T-helper 2 cell treated with Interferon-gamma antibody and Interleukin-4, amounts not matched to agents 5 μg/mL and 100 μg/mL, for 36 hours (primary cell): ENCODE measurements around the gene SEH1L.

Experiments
- DNase-seq: peaks from one replicate; pipeline ENCODE4 v3.0.0; 2021; ENCODE audit warnings: low spot score
- H3K27ac Mint-ChIP-seq: one replicate; pipeline ENCODE4 v1.8.0; 2021; ENCODE audit warnings: mild to moderate bottlenecking, mixed read lengths
- H3K27me3 Mint-ChIP-seq: one replicate; pipeline ENCODE4 v1.8.0; 2021; ENCODE audit warnings: low read depth, mixed read lengths
- H3K36me3 Mint-ChIP-seq: one replicate; pipeline ENCODE4 v1.8.0; 2021; ENCODE audit warnings: low read depth, mixed read lengths
- H3K4me1 Mint-ChIP-seq: one replicate; pipeline ENCODE4 v1.8.0; 2021; ENCODE audit warnings: low read depth, mixed read lengths
- H3K4me3 Mint-ChIP-seq: one replicate; pipeline ENCODE4 v1.8.0; 2022; ENCODE audit warnings: mild to moderate bottlenecking, moderate library complexity, mixed read lengths
- H3K9me3 Mint-ChIP-seq: one replicate; pipeline ENCODE4 v1.8.0; 2021; ENCODE audit warnings: mixed read lengths

Gene SEH1L

GRCh38 chr18:13018374-13018773 is 70.6 kb downstream of the SEH1L start:
- Mint-ChIP-seq H3K36me3 (peaks cover 76% of the 10 kb centered on the region), H3K27ac (no peak overlapping the region), H3K4me3 (no peak overlapping the region), H3K4me1 (peaks cover 27% of the 10 kb centered on the region), H3K9me3 (peaks cover 12% of the 10 kb centered on the region), H3K27me3 (no peaks in the 10 kb centered on the region)
- no peak for DNase-seq

- H3K9me3 Mint-ChIP-seq, result peaks cover 12% of the 10 kb centered on the region
- H3K4me3 Mint-ChIP-seq, result no peak overlapping the region
- no peaks in the 10 kb centered on the region for H3K27me3 Mint-ChIP-seq
- DNase-seq, result no peak
- H3K4me1 Mint-ChIP-seq, result peaks cover 27% of the 10 kb centered on the region
- H3K36me3 Mint-ChIP-seq, result peaks cover 80% of the 10 kb centered on the region
- H3K27ac Mint-ChIP-seq, result peak overlapping the region; percentile 50
These were observed 71.5 kb downstream of the SEH1L start for GRCh38 chr18:13019301-13019700.

- H3K36me3 Mint-ChIP-seq, result peaks cover 79% of the 10 kb centered on the region
- H3K4me3 Mint-ChIP-seq, result no peak overlapping the region
- H3K27me3 Mint-ChIP-seq, result no peaks in the 10 kb centered on the region
- peaks cover 26% of the 10 kb centered on the region for H3K4me1 Mint-ChIP-seq
- DNase-seq, result no peak
- peaks cover 12% of the 10 kb centered on the region for H3K9me3 Mint-ChIP-seq
- no peak overlapping the region for H3K27ac Mint-ChIP-seq
These were observed 74.8 kb downstream of the SEH1L start for GRCh38 chr18:13022644-13023043.

GRCh38 chr18:13025233-13025632 is 77.4 kb downstream of the SEH1L start:
- Mint-ChIP-seq H3K4me3 (no peak overlapping the region), H3K27me3 (no peaks in the 10 kb centered on the region), H3K27ac (no peak overlapping the region), H3K9me3 (peaks cover 12% of the 10 kb centered on the region), H3K36me3 (peaks cover 70% of the 10 kb centered on the region), H3K4me1 (peaks cover 14% of the 10 kb centered on the region)
- no peak for DNase-seq

GRCh38 chr18:13026583-13027270 is 78.9 kb downstream of the SEH1L start:
- peaks cover 9% of the 10 kb centered on the region for H3K4me1 Mint-ChIP-seq
- H3K36me3 Mint-ChIP-seq, result peaks cover 66% of the 10 kb centered on the region
- peak overlapping the region; percentile 4 for H3K27ac Mint-ChIP-seq

GRCh38 chr18:13028869-13029268 is 81.1 kb downstream of the SEH1L start:
- Mint-ChIP-seq H3K36me3 (peaks cover 63% of the 10 kb centered on the region), H3K9me3 (no peaks in the 10 kb centered on the region), H3K4me1 (peaks cover 13% of the 10 kb centered on the region), H3K27ac (no peak overlapping the region), H3K4me3 (no peak overlapping the region), H3K27me3 (no peaks in the 10 kb centered on the region)
- no peak for DNase-seq

More at GRCh38 chr18:13026583-13027270, 78.9 kb downstream of the SEH1L start:
- H3K27me3 Mint-ChIP-seq, result no peaks in the 10 kb centered on the region
- DNase-seq, result no peak
- H3K4me3 Mint-ChIP-seq, result no peak overlapping the region
- H3K9me3 Mint-ChIP-seq, result peaks cover 12% of the 10 kb centered on the region

GRCh38 chr18:13032173-13032572 is 84.4 kb downstream of the SEH1L start:
- Mint-ChIP-seq H3K36me3 (peaks cover 56% of the 10 kb centered on the region), H3K4me3 (no peak overlapping the region), H3K9me3 (no peaks in the 10 kb centered on the region), H3K27ac (peak overlapping the region; percentile 16), H3K4me1 (peaks cover 10% of the 10 kb centered on the region), H3K27me3 (no peaks in the 10 kb centered on the region)
- DNase-seq, result no peak

- H3K4me1 Mint-ChIP-seq, result peaks cover 10% of the 10 kb centered on the region
- no peak overlapping the region for H3K27ac Mint-ChIP-seq
- H3K4me3 Mint-ChIP-seq, result no peak overlapping the region
- peaks cover 60% of the 10 kb centered on the region for H3K36me3 Mint-ChIP-seq
- H3K27me3 Mint-ChIP-seq, result no peaks in the 10 kb centered on the region
- no peak for DNase-seq
- no peaks in the 10 kb centered on the region for H3K9me3 Mint-ChIP-seq
These were observed 87.6 kb downstream of the SEH1L start for GRCh38 chr18:13035249-13035914.

- DNase-seq, result no peak
- no peak overlapping the region for H3K4me3 Mint-ChIP-seq
- H3K4me1 Mint-ChIP-seq, result peaks cover 6% of the 10 kb centered on the region
- no peaks in the 10 kb centered on the region for H3K9me3 Mint-ChIP-seq
- H3K27ac Mint-ChIP-seq, result no peak overlapping the region
- H3K27me3 Mint-ChIP-seq, result no peaks in the 10 kb centered on the region
- H3K36me3 Mint-ChIP-seq, result peaks cover 58% of the 10 kb centered on the region
These were observed 89.0 kb downstream of the SEH1L start for GRCh38 chr18:13036622-13037320.
